Common myeloid progenitor, CD34-positive (primary cell): ENCODE measurements around the gene OTP.

Source experiments
- CTCF ChIA-PET: fragments of 350-600 bp; sonication (Branson Sonifier 250); formaldehyde crosslinking; loops from one replicate; lab custom pipeline; 2021; ENCODE audit warnings: antibody characterized with exemption; lab: Charles Lee
- POLR2A ChIA-PET: fragments of 350-600 bp; sonication (Branson Sonifier 250); formaldehyde crosslinking; loops from one replicate; lab custom pipeline; 2021; ENCODE audit warnings: antibody characterized with exemption; lab: Charles Lee
- DNase-seq, 3 donors: peaks; one replicate each; pipeline versions ENCODE4 v3.0.0 to v3.0.0-alpha.2; 2013
- H3K27ac ChIP-seq, 2 experiments: 1 replicate in 1 of 2; 2 replicates in 1 of 2; pipeline ENCODE4 v1.7.0; 2013; ENCODE audit warnings: inconsistent platforms in 2 of 2, low read length in 2 of 2, mild to moderate bottlenecking in 2 of 2, low read depth in 1 of 2, moderate library complexity in 1 of 2; ENCODE audit not compliant: severe bottlenecking in 2 of 2, insufficient read depth in 1 of 2, poor library complexity in 1 of 2
- H3K27me3 ChIP-seq, 5 experiments: replicated peaks in 2 of 5; 1 replicate in 3 of 5; 2 replicates in 2 of 5; pipeline versions ENCODE4 v1.6.1 to v1.7.0; 2013; ENCODE audit warnings: low read length in 4 of 5, mild to moderate bottlenecking in 2 of 5, moderate library complexity in 2 of 5, inconsistent platforms in 1 of 5; ENCODE audit not compliant: insufficient read depth in 5 of 5, control insufficient read depth in 4 of 5
- H3K36me3 ChIP-seq, 4 experiments: 1 replicate in 2 of 4; 2 replicates in 2 of 4; pipeline versions ENCODE4 v1.6.1 to v1.7.0; 2013; ENCODE audit warnings: low read length in 3 of 4, control low read depth in 1 of 4, mild to moderate bottlenecking in 1 of 4; ENCODE audit not compliant: control insufficient read depth in 4 of 4, insufficient read depth in 4 of 4
- H3K4me1 ChIP-seq, 4 experiments: 1 replicate in 3 of 4; 2 replicates in 1 of 4; pipeline versions ENCODE4 v1.6.1 to v1.7.1; 2013; ENCODE audit warnings: low read length in 3 of 4, mild to moderate bottlenecking in 3 of 4, control low read depth in 1 of 4, inconsistent platforms in 1 of 4, moderate library complexity in 1 of 4; ENCODE audit not compliant: control insufficient read depth in 4 of 4, insufficient read depth in 4 of 4; ENCODE audit errors: control extremely low read depth in 1 of 4
- H3K4me3 ChIP-seq, 7 experiments: 1 replicate in 4 of 7; 2 replicates in 3 of 7; pipeline versions ENCODE4 v1.5.1 to v1.7.0; 2013; ENCODE audit warnings: mild to moderate bottlenecking in 7 of 7, low read length in 6 of 7, moderate library complexity in 6 of 7, inconsistent platforms in 2 of 7, low read depth in 2 of 7, control low read depth in 1 of 7; ENCODE audit not compliant: insufficient read depth in 4 of 7, control insufficient read depth in 1 of 7; ENCODE audit errors: extremely low read depth in 1 of 7
- H3K9me3 ChIP-seq, 5 experiments: 1 replicate in 4 of 5; 2 replicates in 1 of 5; pipeline versions ENCODE4 v1.6.1 to v1.7.1; 2013; ENCODE audit warnings: low read length in 4 of 5, mild to moderate bottlenecking in 2 of 5, inconsistent platforms in 1 of 5, low read depth in 1 of 5, moderate library complexity in 1 of 5; ENCODE audit not compliant: control insufficient read depth in 4 of 5, insufficient read depth in 2 of 5; ENCODE audit errors: control extremely low read depth in 1 of 5
- WGBS: methylation state at CpG from one replicate; pipeline ENCODE4 v1.1.5; 2013; ENCODE audit not compliant: insufficient coverage; 5-methylcytosine and 5-hydroxymethylcytosine counted together

OTP gene

GRCh38 chr5:77640589-77641396 lies 2.3 kb upstream of the OTP start:
- Histone ChIP-seq H3K4me3 (no peak overlapping the region), H3K36me3 (no peaks in the 10 kb centered on the region), H3K4me1 (peaks cover 0 to 25% (median 19%) of the 10 kb centered on the region in 4 experiments), H3K27ac (no peak overlapping the region), H3K27me3 (peaks cover 42 to 100% (median 77%) of the 10 kb centered on the region in 5 experiments), H3K9me3 (peaks cover 0 to 3% (median 0%) of the 10 kb centered on the region in 5 experiments)
- DNase-seq = peak in 1 of 3 donors; percentile 30
- ChIA-PET CTCF (interaction anchor here (1.3 to 1.5 kb wide), 2 partner anchors 10 to 12 kb away, joined by 3 to 5 read pairs; no protein-coding TSS in a partner anchor), POLR2A (no interaction called here)
- WGBS = 10% methylated on average over 25 of the region's 45 CpGs

DNA sequence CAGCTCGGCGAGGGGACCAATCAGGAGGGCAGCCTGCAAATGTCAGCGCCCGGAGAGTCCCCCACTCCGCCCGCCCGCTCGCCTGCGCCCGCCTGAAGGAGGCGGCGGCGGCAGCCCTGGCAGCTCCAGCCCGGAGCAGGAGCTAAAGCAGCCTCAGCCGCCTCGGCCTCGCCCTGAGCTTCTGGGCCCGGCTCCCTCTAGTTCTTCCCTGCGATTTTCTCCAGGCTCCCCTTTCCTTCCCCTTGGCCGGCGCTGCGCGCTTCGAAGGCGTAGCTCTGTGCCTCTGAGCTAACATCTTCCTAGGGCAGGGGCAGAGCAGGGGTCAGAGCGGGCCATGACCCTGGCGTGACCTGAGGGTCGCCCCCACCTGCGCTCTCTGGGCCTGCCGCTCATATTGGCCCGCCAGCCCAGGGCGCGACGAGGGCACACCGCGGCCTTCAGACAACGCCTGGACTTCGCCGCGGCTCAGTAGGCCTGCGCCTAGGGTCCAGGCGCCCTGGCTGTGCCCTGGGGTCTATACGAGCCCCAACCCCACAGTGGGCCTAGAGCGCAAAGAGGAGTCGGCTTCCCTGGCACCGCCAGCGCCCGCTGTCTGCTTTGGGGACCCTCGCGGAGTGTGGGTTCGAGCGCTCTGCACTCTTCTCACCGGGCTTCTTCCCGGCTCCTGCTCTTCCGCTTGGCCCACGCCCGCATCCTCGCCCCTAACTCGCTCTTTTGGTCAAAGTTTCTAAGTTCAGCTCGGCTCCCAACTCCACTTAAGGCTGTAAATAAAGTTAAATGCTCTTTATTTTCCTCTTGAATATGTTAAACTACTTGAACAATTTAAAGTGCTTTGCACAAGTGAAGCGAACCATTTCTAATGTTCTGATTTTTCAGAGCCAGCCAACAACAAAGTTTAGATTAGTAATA lies 504 bp upstream of the OTP start:
- POLR2A ChIA-PET = no interaction called here
- H3K27me3 ChIP-seq = peaks cover 39 to 100% (median 78%) of the 10 kb centered on the region in 5 experiments
- no peaks in the 10 kb centered on the region for H3K36me3 ChIP-seq
- peaks cover 0 to 21% (median 14%) of the 10 kb centered on the region in 4 experiments for H3K4me1 ChIP-seq
- peaks cover 0 to 6% (median 3%) of the 10 kb centered on the region in 5 experiments for H3K9me3 ChIP-seq
- H3K4me3 ChIP-seq = no peak overlapping the region
- 5% methylated on average over 48 of the region's 61 CpGs for WGBS
- DNase-seq = peak in 2 of 3 donors; percentile 61 to 68
- CTCF ChIA-PET = interaction anchor here (0.9 to 1.5 kb wide), 4 partner anchors 10 to 22 kb away, joined by 3 to 5 read pairs (median 3); no protein-coding TSS in a partner anchor
- no peak overlapping the region for H3K27ac ChIP-seq

DNA sequence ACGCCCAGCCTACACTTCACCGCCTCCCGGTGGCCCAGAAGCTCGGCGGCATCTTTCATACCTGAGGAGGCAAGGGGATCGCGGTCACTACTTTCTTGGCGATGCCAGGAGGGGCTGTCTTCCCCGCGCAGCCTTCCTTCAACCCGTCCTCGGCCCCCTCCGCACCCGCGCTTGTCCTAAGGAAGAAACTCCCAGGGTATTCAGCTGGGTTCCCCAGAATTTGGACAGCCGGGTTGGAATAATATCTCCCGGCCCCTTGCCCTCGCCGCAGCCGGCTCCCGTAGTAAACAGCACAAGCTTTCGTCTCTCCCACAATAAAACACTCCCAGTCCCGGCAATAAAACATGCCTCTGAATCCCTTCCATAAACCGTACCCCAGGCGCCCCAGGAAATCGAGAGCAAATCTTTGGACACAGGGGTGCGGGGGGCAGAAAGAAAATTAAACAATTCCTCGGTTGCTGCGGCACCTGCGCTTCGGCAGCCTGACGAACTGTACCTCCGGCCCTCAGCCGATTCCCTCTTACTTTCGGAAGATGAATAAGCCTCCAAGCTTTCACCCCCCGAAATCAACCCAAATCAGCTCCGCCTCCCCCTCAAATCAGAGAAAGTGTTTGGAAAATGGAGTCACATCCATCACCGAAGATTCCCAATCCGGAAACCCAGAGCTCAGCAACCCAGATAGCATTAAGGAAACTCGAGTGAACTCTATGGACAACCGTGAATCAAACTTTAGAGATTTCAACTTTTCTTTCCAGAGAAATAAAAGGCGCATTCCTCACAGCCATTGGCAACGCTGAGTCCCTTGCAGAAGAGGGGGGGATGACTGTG lies 1.1 kb downstream of the OTP start:
- H3K36me3 ChIP-seq = no peaks in the 10 kb centered on the region
- no peak overlapping the region for H3K27ac ChIP-seq
- peaks cover 0 to 15% (median 12%) of the 10 kb centered on the region in 4 experiments for H3K4me1 ChIP-seq
- H3K9me3 ChIP-seq = peaks cover 0 to 6% (median 5%) of the 10 kb centered on the region in 5 experiments
- no peak overlapping the region for H3K4me3 ChIP-seq
- ChIA-PET CTCF (interaction anchor here (1.3 to 1.5 kb wide), 3 partner anchors 8 to 12 kb away, joined by 3 to 4 read pairs (median 3); no protein-coding TSS in a partner anchor), POLR2A (no interaction called here)
- 9% methylated on average over 37 of the region's 43 CpGs for WGBS
- peaks cover 38 to 100% (median 74%) of the 10 kb centered on the region in 5 experiments for H3K27me3 ChIP-seq
- DNase-seq = peak in 1 of 3 donors; percentile 24

- no peaks in the 10 kb centered on the region for H3K36me3 ChIP-seq
- peaks cover 0 to 15% (median 12%) of the 10 kb centered on the region in 4 experiments for H3K4me1 ChIP-seq
- CTCF ChIA-PET = interaction anchor here (1.3 to 1.5 kb wide), 2 partner anchors 8 to 11 kb away, joined by 3 read pairs; no protein-coding TSS in a partner anchor
- H3K27ac ChIP-seq = no peak overlapping the region
- 5% methylated on average over 33 of the region's 34 CpGs for WGBS
- H3K9me3 ChIP-seq = peaks cover 0 to 7% (median 5%) of the 10 kb centered on the region in 5 experiments
- POLR2A ChIA-PET = no interaction called here
- no peak overlapping the region for H3K4me3 ChIP-seq
- H3K27me3 ChIP-seq = peaks cover 37 to 100% (median 74%) of the 10 kb centered on the region in 5 experiments
- no peak for DNase-seq
These were observed 1.8 kb downstream of the OTP start for GRCh38 chr5:77636641-77637169.

DNA sequence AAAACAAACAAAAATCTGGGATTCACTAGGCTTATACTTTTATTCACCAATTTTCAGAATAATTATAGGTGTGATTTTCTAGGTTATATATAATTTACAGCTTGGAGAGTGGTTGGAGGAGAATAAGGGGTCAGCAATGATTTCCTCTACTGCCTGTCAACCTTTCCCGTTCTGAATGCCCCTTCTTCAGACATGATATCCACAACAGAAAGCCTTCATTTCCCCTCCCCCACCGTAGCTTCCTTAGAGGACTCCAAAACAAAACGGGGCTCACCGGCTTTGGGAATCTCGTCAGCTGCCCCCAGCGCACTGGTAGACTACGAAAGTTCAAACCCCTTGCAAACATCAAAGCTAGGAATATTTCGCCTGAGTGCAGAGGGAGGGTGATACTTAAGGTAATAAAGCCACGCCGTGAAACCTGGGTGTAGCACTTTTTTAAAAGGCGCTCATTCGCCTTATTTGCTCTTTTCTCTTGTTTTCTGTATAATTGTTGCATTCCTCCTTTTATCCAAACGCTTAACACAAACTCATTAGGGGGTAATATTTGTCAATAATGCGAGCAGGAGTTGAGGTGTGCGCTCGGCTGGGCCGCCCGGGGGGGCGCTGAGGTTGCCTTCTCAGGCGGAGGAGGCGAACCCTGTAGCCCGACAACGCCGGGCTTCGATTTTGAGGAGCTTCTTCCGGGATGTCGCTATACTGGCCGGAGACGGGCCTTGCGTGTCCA lies 2.4 kb downstream of the OTP start:
- Histone ChIP-seq H3K27me3 (peaks cover 36 to 100% (median 74%) of the 10 kb centered on the region in 5 experiments), H3K4me3 (no peak overlapping the region), H3K9me3 (peaks cover 0 to 7% (median 5%) of the 10 kb centered on the region in 5 experiments), H3K36me3 (no peaks in the 10 kb centered on the region), H3K4me1 (peaks cover 0 to 17% (median 13%) of the 10 kb centered on the region in 4 experiments), H3K27ac (no peak overlapping the region)
- DNase-seq = peak in 1 of 3 donors; percentile 6
- ChIA-PET CTCF (interaction anchor here (1.5 kb wide), 1 partner anchor 9 kb away, joined by 3 read pairs; no protein-coding TSS in a partner anchor), POLR2A (no interaction called here)
- 17% methylated on average over 21 of the region's 30 CpGs for WGBS
